G401 (cell line): ENCODE results near the gene CDHR4. TPM values are rescaled to one million over a fixed set of nuclear protein-coding genes. Genes with fewer than 3 reads are reported as not detected.
"Not testable (repeated sequence)": the region's sequence is repeated elsewhere in the genome, so short reads cannot be mapped to it uniquely, and the experiment has no call there.

Source experiments
- DNase-seq: peaks from one replicate; pipeline ENCODE4 v3.0.0-alpha.2; 2015; ENCODE audit warnings: low spot score
- in situ Hi-C: cut with HindIII; loops from 2 replicates; pipeline ENCODE4 v1.10.0; 2016; ENCODE audit warnings: low sequenced_read_pairs, mixed read lengths
- total RNA-seq: library from RNA; depleted of rRNA; stranded (reverse); fragments of >200 nt; shearing (Covaris generic); gene quantifications from 2 replicates; pipeline ENCODE4 v1.2.3, GENCODE V29; 2014; rRNA removed

CDHR4 gene
- total RNA-seq, 1 experiment from 2014 or later: not detected

DNA sequence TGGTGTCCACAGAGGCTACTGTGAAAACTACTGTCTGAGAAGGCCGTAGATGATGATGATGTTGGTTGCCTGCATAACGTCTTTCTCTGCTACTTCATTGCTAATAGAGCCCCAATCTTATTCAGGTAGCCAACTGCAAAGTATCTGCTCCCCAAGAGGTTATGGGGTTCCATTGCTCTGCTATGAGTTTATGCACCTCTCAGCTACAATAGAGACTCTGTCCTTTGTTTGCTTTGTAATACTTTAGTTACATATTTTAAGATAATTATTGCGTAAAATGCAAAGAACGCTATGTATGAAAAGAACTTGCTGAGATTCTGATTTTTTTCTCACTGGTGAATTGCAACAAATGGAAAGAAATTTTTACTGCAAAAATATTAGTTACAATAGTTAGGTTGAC, 48.2 kb downstream of the CDHR4 start:
- DNase-seq: no peak
- in situ Hi-C loops: no loop called here

DNA sequence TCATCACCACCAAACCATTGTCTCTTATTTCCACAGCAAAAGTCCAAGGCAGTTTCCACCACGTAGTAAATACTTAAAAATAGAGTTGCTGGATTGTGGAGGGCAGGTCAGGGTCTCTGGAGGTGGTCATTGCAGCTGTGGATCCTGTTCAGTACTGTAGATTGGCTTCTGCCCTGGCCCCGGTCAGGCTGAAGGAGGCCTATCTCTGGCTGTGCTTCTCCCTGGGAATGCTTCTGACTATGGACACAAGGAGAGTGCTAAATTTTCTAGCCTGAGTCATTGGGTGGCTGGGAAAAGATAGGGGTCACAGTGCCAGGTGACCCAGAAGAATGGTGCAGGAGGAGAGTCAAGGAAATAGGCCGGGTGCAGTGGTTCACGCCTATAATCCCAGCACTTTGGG, 49.6 kb downstream of the CDHR4 start:
- in situ Hi-C loops: no loop called here
- DNase-seq: no peak

DNA sequence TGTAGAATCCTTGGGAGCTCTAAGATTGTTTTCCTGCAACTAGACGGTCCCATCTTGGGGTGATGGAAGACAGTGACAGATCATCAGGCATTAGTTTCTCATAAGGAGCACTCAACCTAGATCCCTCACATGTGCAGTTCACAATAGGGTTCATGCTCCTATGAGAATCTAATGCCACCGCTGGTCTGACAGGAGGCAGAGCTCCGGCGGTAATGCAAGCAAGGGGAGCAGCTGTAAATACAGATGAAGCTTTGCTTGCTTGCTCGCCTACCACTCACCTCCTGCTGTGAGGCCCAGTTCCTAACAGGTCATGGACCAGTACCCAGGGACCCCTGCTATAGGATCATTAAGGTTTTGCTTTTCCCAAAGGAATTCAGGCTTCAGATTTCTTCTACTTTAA, 50.8 kb downstream of the CDHR4 start:
- DNase-seq, in situ Hi-C loops: not testable (repeated sequence)

- in situ Hi-C loops: no loop called here
- DNase-seq: no peak
These were observed 51.7 kb downstream of the CDHR4 start for GRCh38 chr3:49747792-49748480.

GRCh38 chr3:49745986-49746385, 53.7 kb downstream of the CDHR4 start:
- no peak for DNase-seq
- in situ Hi-C loops: no loop called here

Other genes starting within 250 kb of the CDHR4 start
- 0.24 and 0.31 TPM in 2 replicates for gene BSN, start 245.4 kb downstream of the CDHR4 start, total RNA-seq
- gene APEH, start 125.5 kb downstream of the CDHR4 start, total RNA-seq: 261 and 301 TPM in 2 replicates
- gene MST1, start 110.4 kb downstream of the CDHR4 start, total RNA-seq: 0.06 and 0.95 TPM in 2 replicates
- gene RNF123, start 110.3 kb downstream of the CDHR4 start, total RNA-seq: 24.9 and 34.0 TPM in 2 replicates
- gene AMIGO3, start 80.2 kb downstream of the CDHR4 start, total RNA-seq: 1.1 and 2.2 TPM in 2 replicates
- 23.1 and 26.8 TPM in 2 replicates for gene GMPPB, start 75.9 kb downstream of the CDHR4 start, total RNA-seq
- gene IP6K1, start 13.3 kb downstream of the CDHR4 start, total RNA-seq: 33.2 and 42.5 TPM in 2 replicates
- gene INKA1, start 3.4 kb upstream of the CDHR4 start, total RNA-seq: 0.68 and 5.2 TPM in 2 replicates
- 0.14 and 0.49 TPM in 2 replicates for gene UBA7, start 14.1 kb upstream of the CDHR4 start, total RNA-seq
- 7.2 and 20.4 TPM in 2 replicates for gene TRAIP, start 56.7 kb upstream of the CDHR4 start, total RNA-seq
- 1.4 and 2.1 TPM in 2 replicates for gene CAMKV, start 70.0 kb upstream of the CDHR4 start, total RNA-seq
- not detected in 2 replicates for gene MST1R, start 104.0 kb upstream of the CDHR4 start, total RNA-seq
- 12.1 TPM in 2 replicates for gene MON1A, start 129.9 kb upstream of the CDHR4 start, total RNA-seq
- gene RBM6, start 140.3 kb upstream of the CDHR4 start, total RNA-seq: 17.7 and 36.5 TPM in 2 replicates